HepG2 (cell line): ENCODE data around the gene SCGB1C2. TPM values are rescaled to one million over a fixed set of nuclear protein-coding genes. Genes with fewer than 3 reads are reported as not detected.
"Not testable (repeated sequence)": the region's sequence is repeated elsewhere in the genome, so short reads cannot be mapped to it uniquely, and the experiment has no call there.

Experiments
- ATAC-seq: fragments of 200-7000 bp; cut with Tn5 transposase; 3 replicates; pipeline ENCODE4 v1.9.1; 2020; ENCODE audit warnings: mild to moderate bottlenecking, moderate library complexity
- BruUV-seq: library from RNA; stranded (reverse); fragments of 400-500 nt; replicated peaks from 2 replicates; lab custom pipeline; 2021; lab: Mats Ljungman, UMichigan
- CTCF ChIA-PET: fragments of 300-600 bp; formaldehyde crosslinking; extraction: SDS; loops from one replicate; lab custom pipeline; 2021; ENCODE audit warnings: low total read pairs, inconsistent platforms, low intra/inter-chr PET ratio; lab: Yijun Ruan, JAX
- POLR2A ChIA-PET: fragments of 350-600 bp; sonication (Branson Sonifier 250); formaldehyde crosslinking; loops from one replicate; lab custom pipeline; 2020; ENCODE audit warnings: antibody characterized with exemption, inconsistent platforms; lab: Yijun Ruan, JAX
- DNase-seq: peaks from one replicate; pipeline ENCODE4 v3.0.0-alpha.2; 2015; ENCODE audit warnings: low spot score
- FAIRE-seq: peaks from 3 replicates; lab custom pipeline; 2011; peaks lifted over from hg19 to GRCh38; lab: Jason Lieb, UNC
- H2AFZ ChIP-seq: one replicate; pipeline ENCODE4 v1.6.1; 2011; ENCODE audit warnings: low read length, inconsistent platforms
- H3K27ac ChIP-seq: fragments of 300-600 bp; 3 replicates; pipeline ENCODE4 v1.8.0; 2011; ENCODE audit warnings: mixed run types, mild to moderate bottlenecking, mixed read lengths, low read length, inconsistent platforms; ENCODE audit not compliant: insufficient read depth; ENCODE audit errors: extremely low read length
- H3K27me3 ChIP-seq, 2 experiments: fragments of 200-600 bp in 1 of 2; 2 replicates in 1 of 2; 3 replicates in 1 of 2; pipeline versions ENCODE4 v1.6.0 to v1.8.0; 2011; ENCODE audit warnings: low read length in 2 of 2, mild to moderate bottlenecking in 2 of 2, moderate library complexity in 2 of 2, inconsistent platforms in 1 of 2; ENCODE audit not compliant: insufficient read depth in 2 of 2, control insufficient read depth in 1 of 2
- H3K36me3 ChIP-seq, 2 experiments: fragments of 200-600 bp in 1 of 2; replicated peaks in 1 of 2; 2 replicates in 1 of 2; 3 replicates in 1 of 2; pipeline versions ENCODE4 v1.5.1 to v1.8.0; 2011; ENCODE audit warnings: low read length in 2 of 2, inconsistent platforms in 1 of 2; ENCODE audit not compliant: insufficient read depth in 2 of 2, control insufficient read depth in 1 of 2
- H3K4me1 ChIP-seq: 2 replicates; pipeline ENCODE4 v1.5.1; 2012; ENCODE audit warnings: low read length, inconsistent platforms; ENCODE audit not compliant: insufficient read depth
- H3K4me2 ChIP-seq: 2 replicates; pipeline ENCODE4 v1.6.0; 2011; ENCODE audit warnings: low read depth, low read length, inconsistent platforms
- H3K4me3 ChIP-seq, 3 experiments: fragments of 200-600 bp in 1 of 3; sonication (generic), shearing (Covaris generic) in 1 of 3; replicated peaks in 1 of 3; 2 replicates each; pipeline ENCODE4 v1.5.1; 2011 to 2016; ENCODE audit warnings: low read length in 3 of 3, inconsistent platforms in 2 of 3, low read depth in 2 of 3, mild to moderate bottlenecking in 2 of 3, control low read depth in 1 of 3, mixed read lengths in 1 of 3; ENCODE audit not compliant: insufficient read depth in 1 of 3
- H3K79me2 ChIP-seq: one replicate; pipeline ENCODE4 v1.6.1; 2011; ENCODE audit warnings: low read length, inconsistent platforms; ENCODE audit not compliant: insufficient read depth
- H3K9ac ChIP-seq: 2 replicates; pipeline ENCODE4 v1.6.0; 2011; ENCODE audit warnings: mild to moderate bottlenecking, low read depth, low read length, inconsistent platforms; ENCODE audit not compliant: insufficient read depth
- H3K9me3 ChIP-seq: 2 replicates; pipeline ENCODE4 v1.5.1; 2012; ENCODE audit warnings: mild to moderate bottlenecking, low read length
- H4K20me1 ChIP-seq: 2 replicates; pipeline ENCODE4 v1.6.0; 2011; ENCODE audit warnings: inconsistent platforms, mild to moderate bottlenecking, low read length, moderate library complexity; ENCODE audit not compliant: insufficient read depth
- WGBS: methylation state at CpG from one replicate; pipeline ENCODE4 v1.1.6; 2017; ENCODE audit warnings: low lambda C conversion rate; 5-methylcytosine and 5-hydroxymethylcytosine counted together
- in situ Hi-C: cut with HindIII; loops from 2 replicates; pipeline ENCODE4 v1.10.0; 2017; ENCODE audit warnings: low pct_unique_long_range_greater_than_20kb; ENCODE audit not compliant: extremely low pct_ligation_motif_present
- intact Hi-C: fragments of 100-400 bp; cut with micrococcal nuclease; formaldehyde crosslinking; loops from one replicate; pipeline ENCODE4 v1.10.0; 2022; ENCODE audit not compliant: unreplicated experiment
- polyA plus RNA-seq, 8 experiments: library from polyadenylated mRNA; depleted of rRNA in 3 of 8; stranded (reverse) in 7 of 8; unstranded in 1 of 8; fragments of >200 nt; fragmentation: Illumina TruSeq in 4 of 8; extraction: Trizol in 4 of 8; gene quantifications; 2 replicates each; pipeline versions ENCODE4 v1.2.1 to v1.2.3, GENCODE V29; 2011 to 2016; ENCODE audit warnings: low read depth in 4 of 8, missing spikeins in 1 of 8, mixed read lengths in 1 of 8; ENCODE audit not compliant: insufficient read depth in 1 of 8
- total RNA-seq, 5 experiments: library from RNA; depleted of rRNA; stranded (reverse); fragments of >200 nt; fragmentation: Illumina TruSeq; extraction: Trizol; gene quantifications; 2 replicates each; pipeline ENCODE4 v1.2.3, GENCODE V29; 2016; ENCODE audit warnings: low read depth in 1 of 5
- TF ChIP-seq, protein P1 (sequence below): sonication (generic); formaldehyde crosslinking; IDR thresholded peaks from 2 replicates; pipeline ENCODE4 v1.4.0; 2020; ENCODE audit warnings: missing genetic modification reagents

Gene SCGB1C2
- total and polyA plus RNA-seq, 2 of the 13 experiments (the other 11 are each of a cell fraction or from before 2014, with no cell fraction given), result not detected

- FAIRE-seq, H3K4me1 ChIP-seq, POLR2A ChIA-PET, H2AFZ ChIP-seq, H3K4me3 ChIP-seq, ATAC-seq, H3K27ac ChIP-seq, H3K27me3 ChIP-seq, H3K4me2 ChIP-seq, in situ Hi-C loops, H3K9ac ChIP-seq, H3K79me2 ChIP-seq, H4K20me1 ChIP-seq, CTCF ChIA-PET, BruUV-seq, H3K36me3 ChIP-seq, DNase-seq, H3K9me3 ChIP-seq, intact Hi-C loops: not testable (repeated sequence)
- no CpG with 5 or more reads among the region's 40 CpGs for WGBS
These were observed 3.4 kb upstream of the SCGB1C2 start for GRCh38 chr17:133932-134331.

DNA sequence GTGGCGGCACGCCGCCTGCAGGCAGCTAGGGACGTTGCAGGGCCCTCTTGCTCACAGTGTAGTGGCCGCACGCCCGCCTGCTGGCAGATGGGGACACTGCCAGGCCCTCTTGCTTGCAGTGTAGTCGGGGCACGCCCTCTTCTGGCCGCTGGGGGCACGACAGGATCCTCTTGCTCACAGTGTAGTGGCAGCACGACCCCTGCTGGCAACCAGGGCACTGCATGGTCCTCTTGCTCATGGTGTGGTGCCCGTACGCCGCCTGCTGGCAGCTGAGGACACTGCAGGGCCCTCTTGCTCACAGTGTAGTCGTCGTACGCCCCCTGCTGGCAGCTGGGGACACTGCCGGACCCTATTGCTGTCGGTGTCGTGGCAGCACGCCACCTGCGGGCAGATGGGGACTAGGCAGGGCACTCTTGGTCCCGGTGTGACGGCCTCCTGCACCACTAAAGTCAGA lies 3.0 kb upstream of the SCGB1C2 start:
- H3K9ac ChIP-seq, intact Hi-C loops, H3K79me2 ChIP-seq, BruUV-seq, H4K20me1 ChIP-seq, POLR2A ChIA-PET, in situ Hi-C loops, H2AFZ ChIP-seq, CTCF ChIA-PET, H3K36me3 ChIP-seq, H3K4me3 ChIP-seq, FAIRE-seq, H3K27me3 ChIP-seq, H3K4me1 ChIP-seq, H3K4me2 ChIP-seq, H3K27ac ChIP-seq, H3K9me3 ChIP-seq, DNase-seq: not testable (repeated sequence)
- WGBS, result no CpG with 5 or more reads among the region's 25 CpGs
- ATAC-seq, result peak; percentile 77
- TF ChIP-seq, protein P1, sequence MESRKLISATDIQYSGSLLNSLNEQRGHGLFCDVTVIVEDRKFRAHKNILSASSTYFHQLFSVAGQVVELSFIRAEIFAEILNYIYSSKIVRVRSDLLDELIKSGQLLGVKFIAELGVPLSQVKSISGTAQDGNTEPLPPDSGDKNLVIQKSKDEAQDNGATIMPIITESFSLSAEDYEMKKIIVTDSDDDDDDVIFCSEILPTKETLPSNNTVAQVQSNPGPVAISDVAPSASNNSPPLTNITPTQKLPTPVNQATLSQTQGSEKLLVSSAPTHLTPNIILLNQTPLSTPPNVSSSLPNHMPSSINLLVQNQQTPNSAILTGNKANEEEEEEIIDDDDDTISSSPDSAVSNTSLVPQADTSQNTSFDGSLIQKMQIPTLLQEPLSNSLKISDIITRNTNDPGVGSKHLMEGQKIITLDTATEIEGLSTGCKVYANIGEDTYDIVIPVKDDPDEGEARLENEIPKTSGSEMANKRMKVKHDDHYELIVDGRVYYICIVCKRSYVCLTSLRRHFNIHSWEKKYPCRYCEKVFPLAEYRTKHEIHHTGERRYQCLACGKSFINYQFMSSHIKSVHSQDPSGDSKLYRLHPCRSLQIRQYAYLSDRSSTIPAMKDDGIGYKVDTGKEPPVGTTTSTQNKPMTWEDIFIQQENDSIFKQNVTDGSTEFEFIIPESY (CRISPR knock-in tag), result peak; percentile 92

- not testable (repeated sequence) for DNase-seq
These were observed 2.3 kb upstream of the SCGB1C2 start for GRCh38 chr17:135022-135421.

DNA sequence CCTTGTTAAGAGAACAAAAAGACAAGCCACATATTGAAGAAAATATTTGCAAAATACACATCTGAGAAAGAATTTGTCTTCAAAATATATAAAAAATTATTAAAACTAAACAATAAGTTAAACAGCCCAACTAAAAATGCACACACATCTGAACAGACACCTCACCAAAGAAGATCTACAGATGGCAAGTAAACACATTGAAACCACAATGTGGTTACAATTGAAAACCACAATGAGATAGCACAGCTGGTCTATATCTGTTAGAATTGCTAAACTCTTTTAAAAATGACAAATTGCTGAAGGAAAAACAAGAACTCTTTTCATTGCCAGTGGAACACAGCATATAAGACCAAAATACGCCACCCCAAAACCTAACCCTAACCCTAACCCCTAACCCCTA lies 1.5 kb upstream of the SCGB1C2 start:
- H3K79me2 ChIP-seq, H3K9ac ChIP-seq, FAIRE-seq, BruUV-seq, CTCF ChIA-PET, H3K27ac ChIP-seq, H3K4me3 ChIP-seq, H4K20me1 ChIP-seq, H2AFZ ChIP-seq, in situ Hi-C loops, intact Hi-C loops, H3K36me3 ChIP-seq, H3K9me3 ChIP-seq, H3K4me1 ChIP-seq, POLR2A ChIA-PET, H3K27me3 ChIP-seq, H3K4me2 ChIP-seq, DNase-seq, ATAC-seq: not testable (repeated sequence)
- WGBS, result no CpG with 5 or more reads among the region's 1 CpG

More at GRCh38 chr17:135022-135421, 2.3 kb upstream of the SCGB1C2 start:
- CTCF ChIA-PET, H3K4me2 ChIP-seq, H3K9ac ChIP-seq, H3K27ac ChIP-seq, H2AFZ ChIP-seq, H3K4me1 ChIP-seq, ATAC-seq, H3K9me3 ChIP-seq, in situ Hi-C loops, H3K36me3 ChIP-seq, H4K20me1 ChIP-seq, POLR2A ChIA-PET, H3K79me2 ChIP-seq, H3K4me3 ChIP-seq, BruUV-seq, intact Hi-C loops, FAIRE-seq, H3K27me3 ChIP-seq: not testable (repeated sequence)
- 75% methylated on average over 6 of the region's 6 CpGs for WGBS
